Measurements from ENCODE around the gene ZNF341.

The ZNF341 gene

GRCh38 chr20:33803921-33804337 lies 72.1 kb downstream of the ZNF341 start:
- no peak for DNase-seq

DNA sequence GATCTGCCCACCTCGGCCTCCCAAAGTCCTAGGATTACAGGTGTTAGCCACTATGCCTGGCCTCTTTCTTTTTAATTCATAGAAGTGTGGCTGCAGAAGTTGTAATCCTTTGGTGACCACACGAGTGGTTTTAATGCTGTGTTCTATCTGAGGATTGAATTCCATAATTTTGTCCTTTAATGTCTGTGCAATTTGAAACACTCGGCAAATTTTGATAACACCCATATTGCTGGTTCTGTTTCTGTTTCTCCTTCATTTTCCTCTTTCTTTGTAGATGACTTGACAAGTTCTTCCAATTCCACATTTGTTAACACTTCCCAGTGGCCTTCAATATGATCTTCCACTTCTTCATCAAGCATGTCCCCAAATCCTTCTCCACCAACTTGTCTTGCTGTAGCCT lies 76.6 kb downstream of the ZNF341 start:
- DNase-seq = no peak

DNA sequence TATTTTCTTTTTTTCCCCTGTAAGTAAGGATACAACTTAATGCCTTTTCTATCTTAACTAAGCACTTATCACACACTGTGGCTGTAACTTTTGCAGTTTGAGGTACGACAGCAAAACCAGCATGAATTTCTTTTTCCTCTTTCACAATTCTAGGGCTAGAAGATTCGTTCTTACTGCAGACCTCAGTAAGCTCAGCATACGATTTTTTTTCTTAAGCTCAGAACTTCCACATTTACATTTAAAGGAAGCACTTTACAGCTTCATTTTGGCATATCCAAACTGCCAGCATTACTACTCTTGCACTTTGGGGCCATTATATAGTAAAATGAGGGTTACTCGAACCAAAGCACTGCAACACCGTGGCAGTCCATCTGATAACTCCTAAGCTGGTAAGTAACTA lies 78.5 kb downstream of the ZNF341 start:
- no peak for DNase-seq

GRCh38 chr20:33810885-33811775 lies 79.3 kb downstream of the ZNF341 start, which contains the start of gene CHMP4B:
CHMP4B (plus strand) TSS chr20:33811348; CDS start chr20:33811469, 121 bp downstream.
- DNase-seq = peak; percentile 99

DNA sequence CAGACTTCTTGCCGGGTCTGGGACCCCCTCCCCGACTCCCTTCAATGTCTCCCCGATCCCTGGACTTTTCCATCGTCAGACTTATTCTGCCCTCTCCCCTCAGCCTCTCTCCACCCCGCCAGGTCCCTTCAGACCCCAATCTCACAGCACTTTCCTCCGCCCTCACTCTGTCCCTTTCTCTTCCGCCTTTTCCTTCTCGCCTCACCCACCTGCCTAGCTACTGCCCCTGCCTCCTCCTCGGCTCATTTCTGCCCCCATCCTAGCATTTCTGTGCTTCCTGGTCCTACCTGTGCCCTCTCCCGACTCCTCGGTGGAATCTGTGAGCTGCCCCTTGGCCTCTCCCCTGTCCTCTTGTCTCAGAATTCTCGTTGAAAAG lies 80.0 kb downstream of the ZNF341 start:
- no peak for DNase-seq

DNA sequence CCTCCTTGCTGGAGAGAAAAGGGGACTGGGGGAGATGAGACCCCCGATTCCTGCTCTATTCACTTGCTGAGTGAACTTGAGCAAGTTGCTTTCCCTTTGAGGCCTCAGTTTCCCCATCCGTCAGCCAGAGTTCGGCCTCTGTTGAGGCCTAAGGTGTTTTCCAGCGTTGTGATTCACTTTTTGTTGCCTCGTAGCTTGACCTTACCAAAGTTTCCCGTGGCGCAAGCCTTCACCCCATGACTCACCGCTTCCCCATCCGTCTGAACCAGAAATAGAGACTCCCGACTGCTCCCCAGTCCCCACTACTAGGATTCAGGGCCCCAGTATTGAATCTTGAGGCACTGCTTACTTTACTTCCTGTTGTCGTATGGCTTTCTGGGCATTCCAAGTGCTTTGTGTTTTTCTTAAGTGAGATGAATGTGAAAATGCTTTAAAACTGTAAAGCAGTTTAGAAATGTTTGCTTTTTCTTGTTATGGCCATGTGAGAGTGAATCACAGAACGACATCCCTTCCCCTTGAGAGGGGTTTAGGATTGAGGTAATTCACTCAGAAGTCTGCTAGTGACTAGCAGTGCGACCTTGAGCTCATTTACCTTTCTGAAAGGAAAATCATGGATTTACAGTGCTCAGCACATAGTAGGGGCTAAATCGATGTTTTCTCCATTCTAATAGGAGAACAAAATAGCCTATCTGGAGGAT lies 80.5 kb downstream of the ZNF341 start:
- no peak for DNase-seq

DNA sequence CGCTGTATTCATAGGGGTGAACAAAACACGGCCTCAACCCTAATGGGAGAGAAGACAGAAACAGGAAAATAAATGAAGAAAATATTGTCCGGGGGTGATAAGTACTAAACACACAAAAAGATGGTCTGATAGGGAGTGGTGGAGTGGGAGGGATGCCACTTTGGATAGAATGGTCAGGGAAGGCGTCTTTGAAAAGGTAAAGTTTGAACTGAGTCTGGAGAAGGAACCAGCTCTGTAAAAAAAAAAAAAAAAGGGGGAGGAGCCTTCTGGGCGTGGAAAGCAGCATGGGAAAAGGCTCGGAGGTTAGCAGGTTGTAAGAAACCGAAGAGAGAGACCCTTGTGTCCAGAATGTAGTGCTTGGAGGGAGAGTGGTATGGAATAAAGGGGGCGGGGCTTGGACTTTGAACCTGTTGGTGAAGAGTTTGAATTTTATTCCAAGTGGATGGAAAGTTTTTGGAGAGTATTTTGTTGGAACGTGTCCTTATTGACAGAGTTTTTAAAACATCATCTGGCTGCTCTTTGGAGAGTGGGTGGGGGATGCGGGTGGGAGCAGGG lies 81.2 kb downstream of the ZNF341 start:
- peak; percentile 61 for DNase-seq

DNA sequence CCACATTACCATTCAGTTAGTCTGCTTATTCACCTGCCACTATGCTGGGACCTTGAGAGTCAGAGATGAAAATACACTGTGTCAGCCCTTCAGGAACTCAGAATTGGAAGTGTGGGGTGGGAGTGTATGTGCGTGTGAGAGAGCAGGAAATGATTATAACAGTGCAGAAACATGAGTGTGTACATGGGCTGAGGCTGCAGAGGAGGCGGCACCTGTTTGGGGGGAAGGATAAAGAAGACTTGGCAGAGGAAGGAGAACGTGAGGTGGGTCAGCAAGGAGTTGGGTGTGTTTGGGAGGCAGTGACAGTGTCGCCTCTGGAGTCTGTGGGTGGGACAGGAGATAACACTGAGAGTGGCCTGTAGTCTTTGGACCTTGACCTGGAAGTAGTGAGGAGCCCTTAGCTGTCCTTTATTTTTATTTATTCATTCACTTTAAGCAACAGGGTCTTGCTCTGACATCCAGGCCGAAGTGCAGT lies 82.5 kb downstream of the ZNF341 start:
- no peak for DNase-seq

GRCh38 chr20:33815671-33816070 lies 83.9 kb downstream of the ZNF341 start:
- DNase-seq = no peak

- no peak for DNase-seq
These were observed 84.4 kb downstream of the ZNF341 start for GRCh38 chr20:33816191-33816590.

- DNase-seq = no peak
These were observed 85.6 kb downstream of the ZNF341 start for GRCh38 chr20:33817411-33817810.

DNA sequence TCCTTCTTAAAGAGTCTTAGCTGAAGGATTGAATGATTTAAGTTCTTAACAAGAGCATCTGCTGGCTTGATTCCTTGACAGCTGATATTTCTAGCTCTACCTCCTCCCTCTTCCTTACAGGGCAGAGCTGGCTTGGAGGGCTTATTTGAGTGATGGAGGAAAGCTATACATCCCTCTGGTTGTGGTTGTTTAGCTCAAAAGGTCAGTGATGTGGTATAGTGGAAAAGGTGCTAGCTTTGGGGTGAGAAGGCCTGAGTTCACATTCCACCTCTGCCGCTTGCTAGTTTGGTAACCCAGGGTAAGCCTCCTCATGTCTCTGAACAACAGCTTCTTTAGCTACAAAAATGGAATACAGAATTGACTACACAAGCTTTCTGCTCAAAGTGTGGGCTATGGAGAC lies 87.7 kb downstream of the ZNF341 start:
- no peak for DNase-seq

DNA sequence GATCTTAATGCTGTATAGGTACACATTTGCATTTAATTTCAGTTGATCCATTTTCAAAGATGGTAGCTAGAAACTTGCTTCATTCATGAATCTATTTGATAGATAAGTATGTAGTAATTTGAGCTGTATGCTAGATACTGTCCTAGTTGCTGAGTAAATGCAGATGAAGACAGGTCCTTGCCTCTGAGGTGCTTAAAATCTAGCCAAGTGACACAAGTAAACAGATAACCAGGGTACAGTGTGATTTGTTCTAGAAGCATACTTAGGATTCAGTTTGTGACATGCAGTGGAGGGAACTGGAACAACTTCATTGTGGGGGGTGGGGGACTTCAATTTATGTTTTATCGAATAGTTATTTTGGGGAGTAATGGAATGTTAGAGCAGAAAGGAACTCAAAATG lies 88.6 kb downstream of the ZNF341 start:
- no peak for DNase-seq

- DNase-seq = no peak
These were observed 89.6 kb downstream of the ZNF341 start for GRCh38 chr20:33821270-33821836.

DNA sequence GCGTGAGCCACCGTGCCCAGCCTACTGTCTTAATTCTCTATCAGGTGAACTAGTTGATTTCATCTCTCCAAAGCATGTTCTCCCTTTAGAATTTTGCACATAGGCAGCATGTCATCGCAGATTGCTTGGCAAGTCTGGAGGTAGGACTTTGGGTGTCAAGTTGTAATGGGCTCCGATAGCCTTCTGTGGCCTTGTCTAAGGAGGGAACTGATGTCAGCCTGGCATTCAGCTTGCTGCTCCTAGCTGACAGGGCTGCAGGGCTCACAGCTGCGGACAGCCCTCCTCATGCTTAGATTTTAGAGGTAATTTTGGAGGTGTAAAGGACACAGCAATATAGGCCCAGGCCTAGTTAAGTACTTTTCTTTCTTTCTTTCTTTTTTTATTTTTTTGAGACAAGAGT lies 90.6 kb downstream of the ZNF341 start:
- no peak for DNase-seq

- DNase-seq = no peak
These were observed 91.2 kb downstream of the ZNF341 start for GRCh38 chr20:33822991-33823390.

GRCh38 chr20:33824852-33825251 lies 93.1 kb downstream of the ZNF341 start:
- DNase-seq = no peak

GRCh38 chr20:33825340-33826269 lies 93.8 kb downstream of the ZNF341 start:
- DNase-seq = no peak

DNA sequence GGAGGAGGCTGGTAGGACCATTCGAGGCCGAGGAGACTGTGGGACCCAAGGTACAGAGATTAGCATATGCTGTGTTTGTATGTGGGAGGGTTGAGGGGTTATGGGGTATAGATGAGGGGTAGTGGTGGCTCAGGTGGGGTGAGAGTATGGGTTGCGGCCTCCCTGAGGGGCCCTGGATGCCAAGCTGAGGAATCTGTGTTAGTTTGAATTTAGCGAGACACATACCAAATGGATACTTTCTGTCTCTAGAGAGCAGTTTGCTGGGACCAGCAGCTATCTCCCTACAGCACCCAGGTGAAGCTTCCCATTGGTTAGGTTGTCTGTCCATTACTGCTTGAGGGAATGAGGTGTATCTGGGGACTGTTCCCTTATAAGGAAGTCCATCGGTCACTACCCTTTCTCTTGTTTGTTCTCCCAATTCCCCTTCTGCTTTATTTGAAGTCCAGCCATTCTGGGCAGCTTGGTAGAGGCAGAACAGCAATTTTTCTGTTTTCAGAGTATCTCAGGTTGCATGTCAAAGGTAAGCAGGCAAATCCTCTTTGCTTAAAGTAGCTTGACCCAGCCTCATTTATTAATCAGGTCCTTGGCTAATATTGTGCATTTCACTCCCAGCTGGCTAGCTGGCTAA lies 94.6 kb downstream of the ZNF341 start:
- no peak for DNase-seq

DNA sequence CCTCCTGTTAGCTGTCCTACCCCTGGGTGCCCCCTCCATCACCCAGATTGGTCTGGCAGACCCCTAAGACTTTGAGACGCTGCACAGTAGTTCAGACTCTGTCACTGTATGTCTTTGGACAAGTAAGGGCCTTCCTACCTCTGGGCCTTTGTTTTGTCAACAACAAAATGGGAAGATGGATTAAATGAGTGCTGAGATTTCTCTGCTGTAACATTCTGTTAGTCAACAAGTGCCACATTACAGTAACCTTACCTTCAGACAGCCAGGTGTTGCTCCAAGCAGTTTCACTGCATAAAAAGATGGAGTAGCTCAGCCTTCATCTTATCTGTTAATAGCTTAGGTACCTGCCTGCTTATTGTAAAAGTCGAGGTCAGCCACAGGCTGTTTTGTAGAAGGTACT lies 95.3 kb downstream of the ZNF341 start:
- no peak for DNase-seq

GRCh38 chr20:33827634-33828325 lies 96.0 kb downstream of the ZNF341 start:
- no peak for DNase-seq

Data from islet precursor cell (in vitro differentiated cells).